GM12878 (cell line): ENCODE data around the gene PTEN.

Experiments used
- FOS ChIP-seq: IDR thresholded peaks from 3 replicates; pipeline ENCODE4 v1.6.1; 2011; ENCODE audit warnings: borderline replicate concordance; ENCODE audit not compliant: insufficient read length; ENCODE audit errors: extremely low read depth
- JUND ChIP-seq: IDR thresholded peaks from 2 replicates; pipeline ENCODE4 v1.6.1; 2012; ENCODE audit warnings: low read depth, mild to moderate bottlenecking, low read length, improper control_type of control experiment, moderate library complexity
- NKRF ChIP-seq: fragments of 450-650 bp; conservative IDR thresholded peaks from 2 replicates; pipeline ENCODE4 v1.6.1; 2017; ENCODE audit warnings: mild to moderate bottlenecking, moderate library complexity
- SIN3A ChIP-seq: IDR thresholded peaks from 2 replicates; pipeline ENCODE4 v1.6.1; 2012; ENCODE audit warnings: low read depth, low read length, improper control_type of control experiment
- TBL1XR1 ChIP-seq: IDR thresholded peaks from 2 replicates; pipeline ENCODE4 v1.6.1; 2012; ENCODE audit warnings: low read depth, low read length, improper control_type of control experiment
- TF ChIP-seq, protein P1 (sequence below), 3 experiments: IDR thresholded peaks in 2 of 3; conservative IDR thresholded peaks in 1 of 3; 2 replicates each; pipeline ENCODE4 v1.5.1; 2011; ENCODE audit warnings: low read depth in 3 of 3, low read length in 3 of 3, mild to moderate bottlenecking in 3 of 3, control low read depth in 2 of 3, moderate library complexity in 2 of 3, inconsistent platforms in 1 of 3, mixed read lengths in 1 of 3; ENCODE audit not compliant: control insufficient read depth in 2 of 3, insufficient read depth in 1 of 3; ENCODE audit errors: extremely low read depth in 1 of 3

DNA sequence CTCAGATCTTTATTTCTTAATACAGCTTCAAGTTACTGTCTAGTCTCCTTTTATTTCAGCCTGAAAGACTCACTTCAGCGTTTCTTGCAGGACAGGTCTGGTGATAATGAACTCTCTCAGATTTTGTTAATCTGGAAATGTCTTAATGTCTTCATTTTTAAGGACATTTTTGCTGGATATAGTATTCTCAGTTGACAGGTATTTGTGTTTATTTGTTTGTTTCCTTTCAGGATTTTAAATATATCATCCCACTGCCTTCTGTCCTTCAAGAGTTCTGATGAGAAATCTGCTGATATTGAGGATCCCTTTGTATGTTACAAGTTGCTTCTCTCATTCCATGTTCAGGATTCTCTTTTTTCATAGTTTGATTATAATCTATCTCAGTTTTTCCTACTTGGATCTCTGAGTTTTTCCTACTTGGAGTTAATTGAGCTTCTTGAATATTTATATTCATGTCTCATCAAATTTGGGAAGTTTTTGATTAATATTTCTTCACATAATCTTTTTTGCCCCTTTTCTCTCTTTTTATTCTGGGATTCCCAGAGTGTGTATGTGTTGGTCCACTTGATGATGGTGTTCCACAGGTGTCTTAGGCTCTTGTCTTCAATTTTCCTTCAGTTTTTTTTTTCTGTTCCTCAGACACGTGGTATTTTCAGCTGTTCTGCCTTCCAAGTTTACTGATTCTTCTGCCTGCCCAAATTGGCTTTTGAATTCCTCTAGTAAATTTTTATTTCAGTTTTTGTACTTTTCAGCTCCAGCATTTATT, 49.9 kb downstream of the PTEN start:
- TF ChIP-seq JUND (no peak), NKRF (no peak), SIN3A (no peak), FOS (no peak), TBL1XR1 (no peak)
- TF ChIP-seq, protein P1, sequence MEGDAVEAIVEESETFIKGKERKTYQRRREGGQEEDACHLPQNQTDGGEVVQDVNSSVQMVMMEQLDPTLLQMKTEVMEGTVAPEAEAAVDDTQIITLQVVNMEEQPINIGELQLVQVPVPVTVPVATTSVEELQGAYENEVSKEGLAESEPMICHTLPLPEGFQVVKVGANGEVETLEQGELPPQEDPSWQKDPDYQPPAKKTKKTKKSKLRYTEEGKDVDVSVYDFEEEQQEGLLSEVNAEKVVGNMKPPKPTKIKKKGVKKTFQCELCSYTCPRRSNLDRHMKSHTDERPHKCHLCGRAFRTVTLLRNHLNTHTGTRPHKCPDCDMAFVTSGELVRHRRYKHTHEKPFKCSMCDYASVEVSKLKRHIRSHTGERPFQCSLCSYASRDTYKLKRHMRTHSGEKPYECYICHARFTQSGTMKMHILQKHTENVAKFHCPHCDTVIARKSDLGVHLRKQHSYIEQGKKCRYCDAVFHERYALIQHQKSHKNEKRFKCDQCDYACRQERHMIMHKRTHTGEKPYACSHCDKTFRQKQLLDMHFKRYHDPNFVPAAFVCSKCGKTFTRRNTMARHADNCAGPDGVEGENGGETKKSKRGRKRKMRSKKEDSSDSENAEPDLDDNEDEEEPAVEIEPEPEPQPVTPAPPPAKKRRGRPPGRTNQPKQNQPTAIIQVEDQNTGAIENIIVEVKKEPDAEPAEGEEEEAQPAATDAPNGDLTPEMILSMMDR (IDR thresholded peaks at IDR 0.05 in 2 of 3, conservative IDR thresholded peaks at IDR 0.05 in 1 of 3; ENCODE audit: control insufficient read depth in 2 of 3, extremely low read depth in 1 of 3, insufficient read depth in 1 of 3, low read depth in 3 of 3, low read length in 3 of 3), result no peak
